NCI-H524 treated with DMSO at 0.1 percent for 48 hours (cell line): ENCODE data around the gene RND1.
"Not testable (repeated sequence)": the region's sequence is repeated elsewhere in the genome, so short reads cannot be mapped to it uniquely, and the experiment has no call there.

Experiments used
- DNase-seq: peaks from one replicate; lab custom pipeline; 2025; lab: John Stamatoyannopoulos, UW

The RND1 gene

GRCh38 chr12:48868451-48868850 lies 2.8 kb upstream of the RND1 start:
- no peak for DNase-seq

GRCh38 chr12:48866052-48866711 lies 512 bp upstream of the RND1 start:
- no peak for DNase-seq

DNA sequence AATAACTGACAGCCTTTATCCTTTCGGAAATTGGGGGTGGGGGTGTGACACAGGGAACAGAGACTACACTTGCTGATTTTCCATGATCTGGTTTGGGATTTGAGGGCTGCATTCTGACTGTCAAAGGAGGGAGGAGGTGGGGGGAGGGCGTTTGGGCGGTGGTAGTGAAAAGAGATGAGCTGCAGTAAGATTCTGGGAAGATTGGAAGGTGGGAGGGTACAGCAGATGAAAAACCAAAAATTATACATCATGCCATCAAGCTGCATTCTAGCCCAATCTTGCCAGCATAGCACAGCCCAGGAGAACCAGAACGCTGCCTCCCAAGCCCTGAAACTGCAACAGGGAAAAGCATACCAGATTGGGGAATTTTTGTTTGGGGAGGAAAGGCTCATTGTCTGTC lies 2.4 kb downstream of the RND1 start:
- DNase-seq, result no peak

DNA sequence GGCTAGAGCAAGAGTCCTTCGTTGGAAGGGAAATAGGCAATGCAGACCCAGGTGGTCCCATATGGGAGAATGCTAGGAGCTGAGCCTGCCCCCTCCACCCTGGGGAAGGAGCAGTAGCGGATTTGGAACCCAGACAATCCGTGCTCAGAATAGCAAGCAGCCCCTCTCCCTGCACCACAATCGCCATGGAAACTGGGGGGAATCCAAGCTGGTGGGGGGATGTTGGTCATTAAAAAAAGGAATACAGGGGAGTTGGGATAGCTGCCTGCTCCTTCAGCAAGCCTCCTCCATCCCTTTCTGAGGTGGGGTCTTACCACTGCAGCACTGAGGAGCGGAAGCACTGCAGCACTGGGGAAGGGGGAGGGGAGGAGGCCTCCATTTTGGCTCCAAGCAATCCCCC lies 2.9 kb downstream of the RND1 start:
- DNase-seq, result no peak

DNA sequence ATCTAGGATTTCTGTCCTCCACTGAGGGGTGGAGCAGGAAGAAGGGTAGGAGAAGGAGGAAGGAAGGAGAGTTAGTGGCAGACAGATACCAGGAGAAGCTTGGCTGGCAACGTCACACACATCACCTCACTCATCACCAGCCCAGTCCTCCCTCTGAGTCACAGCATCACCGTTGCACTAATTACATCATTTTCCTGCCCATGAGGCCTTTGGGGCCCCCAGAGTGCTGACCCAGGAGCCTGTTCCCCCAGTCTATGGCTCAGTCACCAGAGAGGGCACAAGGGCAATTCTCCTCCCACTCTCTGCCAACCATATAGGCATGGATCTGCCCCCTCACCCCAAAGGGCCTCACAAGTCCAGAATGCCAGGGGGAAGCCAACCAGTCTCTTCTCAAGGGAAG lies 4.6 kb downstream of the RND1 start:
- DNase-seq, result no peak

- DNase-seq, result not testable (repeated sequence)
Observed at GRCh38 chr12:48860236-48860635, 5.4 kb downstream of the RND1 start.

- no peak for DNase-seq
Observed at GRCh38 chr12:48859607-48860006, 6.1 kb downstream of the RND1 start.

GRCh38 chr12:48858043-48858442 lies 7.6 kb downstream of the RND1 start:
- DNase-seq, result no peak

- DNase-seq, result no peak
Observed at GRCh38 chr12:48857278-48857994, 8.2 kb downstream of the RND1 start.

GRCh38 chr12:48856379-48856778 lies 9.3 kb downstream of the RND1 start:
- DNase-seq, result no peak

- DNase-seq, result not testable (repeated sequence)
Observed at GRCh38 chr12:48854932-48855331, 10.7 kb downstream of the RND1 start.

DNA sequence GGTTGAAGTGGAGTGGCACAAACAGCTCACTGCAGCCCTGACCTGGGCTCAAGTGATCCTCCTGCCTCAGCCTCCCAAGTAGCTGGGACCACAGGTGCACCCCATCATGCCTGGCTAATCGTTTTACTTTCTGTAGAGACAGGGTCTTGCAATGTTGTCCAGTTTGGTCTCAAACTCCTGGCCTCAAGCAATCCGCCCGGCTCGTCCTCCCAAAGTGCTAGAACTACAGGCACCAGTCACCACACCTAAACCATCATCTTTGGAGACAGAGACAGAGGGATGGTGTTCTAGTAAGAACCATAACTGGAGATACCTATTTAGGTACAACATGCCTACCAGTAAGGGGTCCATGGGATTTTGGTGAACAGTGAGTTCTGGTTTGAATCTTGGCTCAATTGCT lies 11.2 kb downstream of the RND1 start:
- no peak for DNase-seq

DNA sequence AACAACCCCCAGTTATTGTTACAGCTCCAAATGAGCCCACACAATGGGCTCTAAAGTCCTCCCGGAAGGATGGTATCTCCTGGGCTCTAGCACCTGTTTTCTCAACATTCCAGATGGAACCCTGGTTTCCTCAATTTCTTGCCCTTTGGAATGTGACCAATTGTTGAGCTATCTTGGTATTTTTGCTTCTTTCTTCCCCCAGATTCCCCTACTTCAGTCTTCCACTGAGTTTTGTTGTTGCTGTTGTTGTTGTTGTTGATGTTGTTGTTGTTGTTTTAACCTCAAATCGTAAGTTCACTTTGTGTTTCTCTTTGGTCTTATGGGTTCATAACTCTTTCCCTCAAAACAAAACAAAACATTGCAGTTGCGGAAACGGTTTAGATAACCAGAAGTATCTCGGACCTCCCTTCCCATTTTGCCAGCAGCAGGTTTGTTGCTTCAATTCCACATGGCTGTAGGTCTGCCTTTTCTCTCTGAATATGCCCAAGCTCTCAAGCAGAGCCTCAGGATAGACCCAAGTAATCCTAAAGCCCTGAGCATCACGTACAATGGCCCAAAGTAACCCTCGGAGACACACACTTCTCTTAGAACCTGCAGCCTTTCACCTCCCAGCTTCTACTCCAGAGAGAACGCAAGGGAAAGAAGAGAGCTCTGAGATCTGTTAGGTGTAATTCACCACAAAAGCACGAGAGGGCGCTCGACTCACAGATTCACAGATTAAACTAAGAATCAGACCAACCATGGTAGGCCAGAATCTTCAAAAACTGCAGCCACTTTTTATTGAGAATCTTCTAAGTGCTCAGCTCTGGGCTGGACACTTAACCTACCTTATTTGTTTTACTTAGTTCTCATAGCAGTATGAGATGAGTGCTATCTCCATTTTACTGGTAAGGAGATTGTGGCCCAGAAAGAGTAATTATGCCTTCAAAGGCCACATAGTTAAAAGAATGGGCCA lies 12.7 kb downstream of the RND1 start:
- DNase-seq, result peak; percentile 39

DNA sequence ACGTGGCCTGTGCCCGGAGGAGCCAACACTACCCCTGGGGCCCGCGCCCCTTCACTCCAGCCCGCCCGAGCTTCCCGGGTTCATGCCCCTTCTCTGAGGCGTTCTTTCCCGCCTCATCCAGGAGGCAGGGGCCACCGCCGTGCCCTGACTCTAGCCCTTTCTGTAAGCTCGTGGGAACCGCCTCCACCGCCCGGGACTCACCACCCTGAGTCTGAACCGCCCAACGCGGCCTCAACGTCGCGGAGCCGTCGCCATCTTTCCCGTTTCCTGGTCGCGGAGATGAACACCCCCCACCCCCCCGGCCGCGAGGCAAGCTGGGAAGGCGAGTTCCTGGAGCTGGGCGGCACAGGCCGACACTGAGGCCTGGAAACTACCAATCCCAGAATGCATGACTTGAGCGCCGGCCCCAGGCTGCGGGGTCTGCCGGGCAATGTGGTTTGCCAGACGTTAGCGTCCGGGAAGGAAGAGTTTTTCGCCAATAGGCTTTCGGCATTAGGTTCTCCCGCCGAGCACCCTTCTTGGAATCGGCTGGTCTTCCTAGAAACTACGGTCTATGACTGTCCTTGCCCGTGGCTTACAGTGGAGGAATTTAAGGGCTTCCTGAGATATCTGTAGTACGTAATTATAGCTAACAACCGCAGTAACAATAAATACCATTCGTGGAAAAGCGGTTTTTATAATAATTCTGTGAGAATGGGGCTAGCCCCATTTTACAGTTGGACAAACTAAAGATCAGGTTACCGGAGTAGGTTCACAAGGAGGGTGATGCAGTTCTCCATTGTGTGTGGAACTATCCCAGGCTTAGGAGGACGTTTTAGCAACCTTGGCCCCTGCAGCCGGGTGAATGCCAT lies 13.6 kb downstream of the RND1 start, which contains the start of gene DDX23:
DDX23 (minus strand) TSS at position 281 of the 851 bp plus-strand sequence. CDS start 6,381 bp downstream, outside the sequence.
- peak; percentile 94 for DNase-seq

GRCh38 chr12:48842021-48842420 lies 23.6 kb downstream of the RND1 start:
- not testable (repeated sequence) for DNase-seq

- DNase-seq, result no peak
Observed at GRCh38 chr12:48838048-48838447, 27.6 kb downstream of the RND1 start.

GRCh38 chr12:48832321-48833060 lies 33.2 kb downstream of the RND1 start:
- DNase-seq, result no peak

DNA sequence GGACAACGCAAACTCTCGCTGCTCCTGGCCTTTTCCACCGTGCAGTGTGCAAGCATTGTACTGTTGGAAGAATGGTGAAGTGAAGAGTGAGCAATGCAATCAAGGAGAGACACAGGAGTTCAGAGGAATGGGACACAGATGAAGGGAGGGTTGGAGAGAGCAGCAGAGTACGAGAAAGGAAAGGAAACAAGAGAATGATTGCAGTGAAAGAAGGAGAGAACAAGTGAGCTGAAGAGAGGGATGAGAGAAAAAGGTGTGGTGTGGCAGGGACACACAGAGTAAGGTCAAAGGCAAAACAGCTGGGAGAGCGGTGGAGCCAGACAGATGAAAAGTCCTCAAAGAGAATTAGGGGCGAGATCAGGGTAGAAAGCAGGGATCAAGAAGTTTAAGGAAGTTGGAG lies 34.4 kb downstream of the RND1 start:
- DNase-seq, result no peak

GRCh38 chr12:48828841-48829575 lies 36.7 kb downstream of the RND1 start:
- no peak for DNase-seq

- no peak for DNase-seq
Observed at GRCh38 chr12:48828293-48828692, 37.4 kb downstream of the RND1 start.
